HEK293 (cell line): Measurements from ENCODE around the gene TPP2.

Experiments used
- CTCF ChIP-seq: fragments of 450-650 bp; formaldehyde crosslinking; IDR thresholded peaks from 2 replicates; pipeline ENCODE4 v1.5.1; 2016; ENCODE audit warnings: missing biosample characterization, missing genetic modification characterization
- HIC1 ChIP-seq: fragments of 450-650 bp; formaldehyde crosslinking; IDR thresholded peaks from 2 replicates; pipeline ENCODE4 v1.5.1; 2016; ENCODE audit warnings: missing biosample characterization, missing genetic modification characterization
- HOXA7 ChIP-seq: sonication (generic); formaldehyde crosslinking; IDR thresholded peaks from 2 replicates; pipeline ENCODE4 v1.8.1; 2022; ENCODE audit warnings: missing genetic modification reagents, borderline replicate concordance
- ZNF133 ChIP-seq: fragments of 450-650 bp; formaldehyde crosslinking; IDR thresholded peaks from 2 replicates; pipeline ENCODE4 v1.5.1; 2016; ENCODE audit warnings: missing biosample characterization, missing genetic modification characterization
- ZNF514 ChIP-seq: fragments of 450-650 bp; formaldehyde crosslinking; IDR thresholded peaks from 2 replicates; pipeline ENCODE4 v1.5.1; 2016; ENCODE audit warnings: missing biosample characterization, missing genetic modification characterization
- ZNF639 ChIP-seq: fragments of 450-650 bp; formaldehyde crosslinking; IDR thresholded peaks from 2 replicates; pipeline ENCODE4 v1.5.1; 2016; ENCODE audit warnings: missing biosample characterization, missing genetic modification characterization

GRCh38 chr13:102580552-102581169 is 16.1 kb upstream of the TPP2 start:
- TF ChIP-seq HOXA7 (CRISPR knock-in tag) (no peak), ZNF639 (tag by site-specific recombination) (no peak), ZNF514 (tag by site-specific recombination) (no peak), HIC1 (no peak), ZNF133 (tag by site-specific recombination) (no peak), CTCF (tag by site-specific recombination) (no peak)
